Measurements from ENCODE around the gene TPK1.
"Not testable (repeated sequence)": the region's sequence is repeated elsewhere in the genome, so short reads cannot be mapped to it uniquely, and the experiment has no call there.

TPK1 gene

GRCh38 chr7:144812379-144813283 lies 23.2 kb downstream of the TPK1 start:
- no peaks in the 10 kb centered on the region for H3K9me3 Mint-ChIP-seq
- peak overlapping the region; percentile 43 to 57 for H3K4me3 Mint-ChIP-seq
- peak; percentile 9 for DNase-seq
- H3K4me1 Mint-ChIP-seq: peaks cover 19 to 29% of the 10 kb centered on the region in 2 donors
- peak; percentile 97 to 98 for ATAC-seq (replicated peaks)
- H3K27ac Mint-ChIP-seq: peak overlapping the region; percentile 81
- peaks cover 3 to 6% of the 10 kb centered on the region in 2 donors for H3K36me3 Mint-ChIP-seq
- H3K27me3 Mint-ChIP-seq: no peaks in the 10 kb centered on the region

GRCh38 chr7:144805627-144806239 lies 30.1 kb downstream of the TPK1 start:
- Mint-ChIP-seq H3K9me3 (peaks cover 4 to 14% of the 10 kb centered on the region in 2 donors), H3K27me3 (no peaks in the 10 kb centered on the region), H3K27ac (no peak overlapping the region), H3K4me1 (peaks cover 22% of the 10 kb centered on the region in 2 donors), H3K36me3 (peaks cover 17 to 28% of the 10 kb centered on the region in 2 donors), H3K4me3 (no peak overlapping the region)
- no peak for DNase-seq
- ATAC-seq (replicated peaks): no peak

GRCh38 chr7:144800678-144801436 lies 35.0 kb downstream of the TPK1 start:
- H3K27me3 Mint-ChIP-seq; ATAC-seq (replicated peaks); DNase-seq; H3K4me3 Mint-ChIP-seq: not testable (repeated sequence)
- Mint-ChIP-seq H3K4me1 (peaks cover 36 to 54% of the 10 kb centered on the region in 2 donors), H3K9me3 (peaks cover 19 to 25% of the 10 kb centered on the region in 2 donors), H3K27ac (peak overlapping the region; percentile 21), H3K36me3 (peaks cover 40 to 53% of the 10 kb centered on the region in 2 donors)

GRCh38 chr7:144796919-144797318 lies 38.9 kb downstream of the TPK1 start:
- Mint-ChIP-seq H3K4me3 (no peak overlapping the region), H3K9me3 (peaks cover 15 to 21% of the 10 kb centered on the region in 2 donors), H3K27ac (no peak overlapping the region), H3K36me3 (peaks cover 37 to 42% of the 10 kb centered on the region in 2 donors), H3K4me1 (peaks cover 32 to 62% of the 10 kb centered on the region in 2 donors), H3K27me3 (no peaks in the 10 kb centered on the region)
- DNase-seq (no peak), ATAC-seq (replicated peaks) (no peak)

GRCh38 chr7:144792050-144792449 lies 43.8 kb downstream of the TPK1 start:
- ATAC-seq (replicated peaks): no peak
- Mint-ChIP-seq H3K4me1 (peaks cover 6 to 27% of the 10 kb centered on the region in 2 donors), H3K36me3 (peaks cover 11 to 14% of the 10 kb centered on the region in 2 donors), H3K9me3 (peaks cover 0 to under 1% of the 10 kb centered on the region in 2 donors), H3K27me3 (no peaks in the 10 kb centered on the region), H3K27ac (no peak overlapping the region), H3K4me3 (no peak overlapping the region)
- no peak for DNase-seq

GRCh38 chr7:144791488-144791887 lies 44.4 kb downstream of the TPK1 start:
- no peaks in the 10 kb centered on the region for H3K27me3 Mint-ChIP-seq
- H3K27ac Mint-ChIP-seq: no peak overlapping the region
- H3K9me3 Mint-ChIP-seq: no peaks in the 10 kb centered on the region
- ATAC-seq (replicated peaks): no peak
- peaks cover 7 to 27% of the 10 kb centered on the region in 2 donors for H3K4me1 Mint-ChIP-seq
- peaks cover 5 to 9% of the 10 kb centered on the region in 2 donors for H3K36me3 Mint-ChIP-seq
- no peak overlapping the region for H3K4me3 Mint-ChIP-seq
- DNase-seq: no peak

- peaks cover 8 to 21% of the 10 kb centered on the region in 2 donors for H3K4me1 Mint-ChIP-seq
- no peaks in the 10 kb centered on the region for H3K36me3 Mint-ChIP-seq
- no peaks in the 10 kb centered on the region for H3K27me3 Mint-ChIP-seq
- no peak for DNase-seq
- H3K27ac Mint-ChIP-seq: no peak overlapping the region
- no peak for ATAC-seq (replicated peaks)
- H3K4me3 Mint-ChIP-seq: no peak overlapping the region
- no peaks in the 10 kb centered on the region for H3K9me3 Mint-ChIP-seq
Measured at GRCh38 chr7:144787127-144787526, 48.7 kb downstream of the TPK1 start.

GRCh38 chr7:144786522-144786921 lies 49.3 kb downstream of the TPK1 start:
- H3K27me3 Mint-ChIP-seq: no peaks in the 10 kb centered on the region
- DNase-seq: no peak
- peaks cover 8 to 25% of the 10 kb centered on the region in 2 donors for H3K4me1 Mint-ChIP-seq
- H3K36me3 Mint-ChIP-seq: no peaks in the 10 kb centered on the region
- no peak overlapping the region for H3K27ac Mint-ChIP-seq
- no peaks in the 10 kb centered on the region for H3K9me3 Mint-ChIP-seq
- ATAC-seq (replicated peaks): peak in 1 of 2 donors; percentile 59
- no peak overlapping the region for H3K4me3 Mint-ChIP-seq

- no peaks in the 10 kb centered on the region for H3K9me3 Mint-ChIP-seq
- H3K36me3 Mint-ChIP-seq: no peaks in the 10 kb centered on the region
- H3K27me3 Mint-ChIP-seq: no peaks in the 10 kb centered on the region
- H3K4me1 Mint-ChIP-seq: peaks cover 5 to 23% of the 10 kb centered on the region in 2 donors
- ATAC-seq (replicated peaks) (no peak), DNase-seq (no peak)
- no peak overlapping the region for H3K4me3 Mint-ChIP-seq
- no peak overlapping the region for H3K27ac Mint-ChIP-seq
Measured at GRCh38 chr7:144786079-144786478, 49.8 kb downstream of the TPK1 start.

GRCh38 chr7:144785521-144785920 lies 50.3 kb downstream of the TPK1 start:
- Mint-ChIP-seq H3K4me3 (no peak overlapping the region), H3K4me1 (peaks cover 4 to 21% of the 10 kb centered on the region in 2 donors), H3K27ac (no peak overlapping the region), H3K9me3 (no peaks in the 10 kb centered on the region), H3K36me3 (no peaks in the 10 kb centered on the region), H3K27me3 (no peaks in the 10 kb centered on the region)
- no peak for DNase-seq
- no peak for ATAC-seq (replicated peaks)

GRCh38 chr7:144784943-144785342 lies 50.9 kb downstream of the TPK1 start:
- H3K27me3 Mint-ChIP-seq: no peaks in the 10 kb centered on the region
- H3K9me3 Mint-ChIP-seq: no peaks in the 10 kb centered on the region
- no peak for DNase-seq
- H3K36me3 Mint-ChIP-seq: no peaks in the 10 kb centered on the region
- H3K4me1 Mint-ChIP-seq: peaks cover 4 to 21% of the 10 kb centered on the region in 2 donors
- H3K27ac Mint-ChIP-seq: no peak overlapping the region
- H3K4me3 Mint-ChIP-seq: no peak overlapping the region
- no peak for ATAC-seq (replicated peaks)

- DNase-seq (no peak), ATAC-seq (replicated peaks) (no peak)
- Mint-ChIP-seq H3K27ac (no peak overlapping the region), H3K4me3 (no peak overlapping the region), H3K27me3 (no peaks in the 10 kb centered on the region), H3K9me3 (no peaks in the 10 kb centered on the region), H3K4me1 (peaks cover 4 to 21% of the 10 kb centered on the region in 2 donors), H3K36me3 (no peaks in the 10 kb centered on the region)
Measured at GRCh38 chr7:144784441-144784840, 51.4 kb downstream of the TPK1 start.

GRCh38 chr7:144782883-144783282 lies 53.0 kb downstream of the TPK1 start:
- Mint-ChIP-seq H3K4me3 (no peak overlapping the region), H3K27ac (no peak overlapping the region), H3K36me3 (peaks cover 2% of the 10 kb centered on the region in 2 donors), H3K4me1 (peaks cover 4 to 23% of the 10 kb centered on the region in 2 donors), H3K27me3 (no peaks in the 10 kb centered on the region), H3K9me3 (peaks cover 1 to 4% of the 10 kb centered on the region in 2 donors)
- no peak for ATAC-seq (replicated peaks)
- DNase-seq: no peak

- Mint-ChIP-seq H3K4me3 (no peak overlapping the region), H3K27me3 (no peaks in the 10 kb centered on the region), H3K9me3 (peaks cover 4 to 9% of the 10 kb centered on the region in 2 donors), H3K27ac (no peak overlapping the region), H3K36me3 (peaks cover 5 to 7% of the 10 kb centered on the region in 2 donors), H3K4me1 (peaks cover 12 to 33% of the 10 kb centered on the region in 2 donors)
- DNase-seq (no peak), ATAC-seq (replicated peaks) (no peak)
Measured at GRCh38 chr7:144780071-144780608, 55.7 kb downstream of the TPK1 start.
